Heart left ventricle (tissue), 16 donors: ENCODE results near the gene SLC45A3. TPM values are rescaled to one million over a fixed set of nuclear protein-coding genes. Genes with fewer than 3 reads are reported as not detected.

Experiments used
- ATAC-seq, 4 donors: fragments of 200-7000 bp; cut with Tn5 transposase; one replicate each; pipeline ENCODE4 v1.9.1; 2020 to 2022; ENCODE audit warnings: moderate library complexity in 4 of 4, mild to moderate bottlenecking in 3 of 4, moderate number of reproducible peaks in 1 of 4
- DNase-seq, 5 donors: peaks; one replicate each; pipeline ENCODE4 v3.0.0-alpha.2; 2020
- H3K27ac ChIP-seq, 12 donors: fragments of 200-600 bp; sonication (generic) in 4 of 12; one replicate each; pipeline versions ENCODE4 v1.5.0 to v1.8.0; 2016 to 2022; ENCODE audit warnings: mild to moderate bottlenecking in 2 of 12
- H3K27me3 ChIP-seq, 9 donors: fragments of 200-600 bp; sonication (generic) in 2 of 9; one replicate each; pipeline versions ENCODE4 v1.5.1 to v1.8.0; 2016 to 2022; ENCODE audit warnings: mild to moderate bottlenecking in 3 of 9
- H3K36me3 ChIP-seq, 9 donors: fragments of 200-600 bp; sonication (generic) in 2 of 9; one replicate each; pipeline versions ENCODE4 v1.5.0 to v1.8.0; 2018 to 2022; ENCODE audit warnings: mild to moderate bottlenecking in 2 of 9
- H3K4me1 ChIP-seq, 12 donors: fragments of 200-600 bp; sonication (generic) in 4 of 12; one replicate each; pipeline versions ENCODE4 v1.5.0 to v1.8.0; 2016 to 2022; ENCODE audit warnings: mild to moderate bottlenecking in 3 of 12
- H3K4me3 ChIP-seq, 12 donors: fragments of 200-600 bp; sonication (generic) in 4 of 12; one replicate each; pipeline versions ENCODE4 v1.5.0 to v1.8.0; 2017 to 2022; ENCODE audit warnings: mild to moderate bottlenecking in 9 of 12, moderate library complexity in 4 of 12
- H3K9me3 ChIP-seq, 12 donors: fragments of 200-600 bp; sonication (generic) in 4 of 12; one replicate each; pipeline versions ENCODE4 v1.5.0 to v1.8.0; 2016 to 2022; ENCODE audit warnings: mild to moderate bottlenecking in 1 of 12
- CTCF ChIP-seq, 12 donors: fragments of 200-600 bp; sonication (generic) in 4 of 12; IDR thresholded peaks; one replicate each; pipeline versions ENCODE4 v1.5.0 to v1.8.0; 2018 to 2022; ENCODE audit warnings: antibody characterized with exemption in 12 of 12, mild to moderate bottlenecking in 5 of 12
- POLR2A ChIP-seq, 2 donors: fragments of 450-650 bp; IDR thresholded peaks; one replicate each; pipeline ENCODE4 v1.6.1; 2017; ENCODE audit warnings: antibody characterized with exemption in 2 of 2, mild to moderate bottlenecking in 2 of 2, moderate library complexity in 2 of 2
- WGBS, 4 donors: extraction: QIAGEN DNeasy Blood & Tissue Kit in 2 of 4; methylation state at CpG; one replicate each; pipeline versions ENCODE4 v1.1.5 to v1.1.7; 2013 to 2018; 5-methylcytosine and 5-hydroxymethylcytosine counted together
- intact Hi-C, 10 donors: fragments of 100-400 bp; cut with DNase I; formaldehyde crosslinking; loops; one replicate each; pipeline versions ENCODE4 v1.11.1 to v1.14.2; 2022
- polyA plus RNA-seq, 2 donors: library from polyadenylated mRNA; stranded (reverse); fragments of 200-250 nt; gene quantifications; one replicate each; pipeline ENCODE4 v1.2.3, GENCODE V29; 2013
- total RNA-seq, 9 donors: library from RNA; depleted of rRNA in 2 of 9; stranded (reverse); fragments of >200 nt in 2 of 9; fragmentation: NEBNext Ultra II Directional in 3 of 9; extraction: Animal tissue kit (Norgen Biotek cat#: 25700) in 3 of 9; gene quantifications; one replicate each; pipeline versions ENCODE4 v1.1.0 to v1.2.4, GENCODE V29; 2016 to 2023
- donor health status: ischemic (EF 13 %, LVEDD 7.1; RV severe dilation, severe dysfunction).
- donor health status: healthy with polysubstance abuse.
- donor health status: DM: no; HTN: yes; CAD: no.
- donor health status: DM: no; HTN: no; CAD: no.
- donor health status: ischemic (EF 25% LVEDD 6.9; RV normal size, moderate dysfunction).
- donor health status: ischemic (EF 25% LVEDD 5.7; RV mildly dilated, moderate dysfunction).
- donor health status: healthy.
- donor health status: DM: yes; HTN: yes; CAD: no.
- donor health status: ischemic (EF 35%, LVEDD 5.7; RV mildly dilated, moderate dysfunction).
- donor health status: nonischemic (EF 11% LVEDD 7.7; RV severe dilation, severe dysfunction).
- donor health status: DM: yes; HTN: yes; CAD: no.
- donor health status: PGD.
- donor health status: ischemic (EF 29% LVEDD 5.4; RV normal size, mild dysfunction).
- donor health status: nonischemic (EF 23%, LVEDD 6.1; RV moderate dilation, normal function).

Gene SLC45A3
- total and polyA plus RNA-seq, 11 donors: 1.2 to 6.1 (median 2.6) TPM

DNA sequence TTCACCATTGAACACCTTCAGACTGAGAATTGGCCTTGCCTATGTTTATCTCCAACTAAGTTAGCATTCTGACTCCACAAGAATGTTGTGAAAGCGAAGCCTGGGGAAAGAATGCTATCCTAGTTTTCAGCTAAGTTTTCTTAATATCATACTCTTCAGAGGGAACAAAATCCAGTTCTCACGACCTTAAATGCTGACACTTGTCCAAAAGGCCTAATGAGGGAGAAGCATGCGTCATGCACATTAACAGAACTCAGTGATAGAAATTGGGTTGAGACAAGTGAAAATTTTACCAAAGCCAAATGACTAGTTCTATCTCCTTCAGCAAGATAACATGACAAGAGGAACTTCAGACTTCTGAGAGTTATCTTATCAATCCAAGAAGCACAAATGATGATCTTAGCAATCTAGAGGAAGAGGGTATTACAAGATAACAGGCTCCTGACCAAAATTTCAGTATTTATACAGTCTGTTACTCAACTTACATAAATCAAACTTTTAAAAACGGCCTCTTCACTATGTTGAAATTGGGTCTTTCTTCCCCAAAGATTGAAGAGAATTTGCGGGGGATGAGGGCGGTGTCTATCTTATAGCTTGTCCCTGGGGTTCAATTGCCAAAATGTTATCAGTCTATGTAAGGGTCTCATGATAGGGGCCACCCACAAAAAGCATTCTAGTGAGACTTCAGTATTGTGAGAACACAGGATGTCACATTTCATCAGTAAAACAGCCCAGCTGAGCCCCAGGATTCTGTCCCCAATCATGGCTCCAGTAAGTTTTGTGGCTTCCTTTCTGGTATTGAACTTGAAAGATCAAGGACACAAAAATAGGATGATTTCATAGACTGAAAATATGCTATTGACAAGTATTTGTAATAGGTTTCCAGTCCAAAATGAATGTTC lies 26.5 kb upstream of the SLC45A3 start:
- no peak for DNase-seq
- WGBS, 4 donors: 67 to 80% (median 76%) methylated on average over 6 of the region's 6 CpGs
- Histone ChIP-seq H3K9me3 (no peaks in the 10 kb centered on the region), H3K4me1 (peaks cover 0 to 43% (median 10%) of the 10 kb centered on the region in 12 donors), H3K4me3 (no peak overlapping the region), H3K36me3 (peaks cover 0 to 33% (median 7%) of the 10 kb centered on the region in 9 donors), H3K27ac (peak overlapping the region in 8 of 12 donors; percentile 4 to 61 (median 36)), H3K27me3 (no peaks in the 10 kb centered on the region)
- TF ChIP-seq CTCF (IDR thresholded peaks at IDR 0.05): no peak
- TF ChIP-seq POLR2A (IDR thresholded peaks at IDR 0.05): no peak
- ATAC-seq: peak in 2 of 4 donors; percentile 29 to 45
- intact Hi-C loops: loop anchor here in 2 of 10 donors (2.0 to 5.0 kb wide), 2 partner anchors 28 to 115 kb away; no protein-coding TSS in a partner anchor

- Histone ChIP-seq H3K9me3 (no peaks in the 10 kb centered on the region), H3K4me1 (peaks cover 0 to 48% (median 15%) of the 10 kb centered on the region in 12 donors), H3K27me3 (no peaks in the 10 kb centered on the region), H3K4me3 (no peak overlapping the region), H3K36me3 (peaks cover 0 to 18% (median 9%) of the 10 kb centered on the region in 9 donors), H3K27ac (peak overlapping the region in 1 of 12 donors; percentile 42)
- TF ChIP-seq CTCF (IDR thresholded peaks at IDR 0.05) (no peak), POLR2A (IDR thresholded peaks at IDR 0.05) (no peak)
- WGBS, 4 donors: 74 to 89% (median 84%) methylated on average over 2 of the region's 2 CpGs
- no peak for DNase-seq
- no peak for ATAC-seq
- intact Hi-C loops: loop anchor here in 1 of 10 donors (5.0 kb wide), 1 partner anchor 113 kb away; no protein-coding TSS in a partner anchor
Observed at GRCh38 chr1:205704903-205705302, 24.6 kb upstream of the SLC45A3 start.

DNA sequence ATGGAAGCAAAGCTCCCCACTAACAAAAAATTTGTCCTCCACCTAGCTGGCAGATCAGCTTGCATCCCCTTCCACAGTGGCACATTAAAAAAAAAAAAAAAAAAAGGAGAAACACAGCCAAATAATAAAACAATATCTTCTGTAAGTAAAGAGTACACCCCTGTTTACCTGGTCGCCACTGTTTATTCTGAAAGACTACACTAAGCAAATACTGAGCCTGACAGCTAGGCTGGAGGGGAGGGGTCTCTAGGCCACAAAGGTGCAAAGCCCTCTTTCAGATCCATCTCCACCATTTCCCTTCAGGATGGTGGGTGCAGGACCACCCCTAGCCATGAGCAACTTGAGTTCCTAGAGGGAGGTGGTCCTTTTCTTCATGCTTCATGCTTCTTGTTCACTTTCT lies 22.8 kb upstream of the SLC45A3 start:
- intact Hi-C loops: no loop called here
- WGBS, 4 donors: 96 to 100% (median 99%) methylated on average over 1 of the region's 1 CpG
- no peak overlapping the region for H3K27ac ChIP-seq
- H3K4me1 ChIP-seq: peaks cover 0 to 43% (median 9%) of the 10 kb centered on the region in 12 donors
- TF ChIP-seq CTCF (IDR thresholded peaks at IDR 0.05): no peak
- TF ChIP-seq POLR2A (IDR thresholded peaks at IDR 0.05): no peak
- no peak for DNase-seq
- H3K9me3 ChIP-seq: no peaks in the 10 kb centered on the region
- H3K4me3 ChIP-seq: no peak overlapping the region
- peaks cover 0 to 8% (median 0%) of the 10 kb centered on the region in 9 donors for H3K36me3 ChIP-seq
- no peak for ATAC-seq
- no peaks in the 10 kb centered on the region for H3K27me3 ChIP-seq

DNA sequence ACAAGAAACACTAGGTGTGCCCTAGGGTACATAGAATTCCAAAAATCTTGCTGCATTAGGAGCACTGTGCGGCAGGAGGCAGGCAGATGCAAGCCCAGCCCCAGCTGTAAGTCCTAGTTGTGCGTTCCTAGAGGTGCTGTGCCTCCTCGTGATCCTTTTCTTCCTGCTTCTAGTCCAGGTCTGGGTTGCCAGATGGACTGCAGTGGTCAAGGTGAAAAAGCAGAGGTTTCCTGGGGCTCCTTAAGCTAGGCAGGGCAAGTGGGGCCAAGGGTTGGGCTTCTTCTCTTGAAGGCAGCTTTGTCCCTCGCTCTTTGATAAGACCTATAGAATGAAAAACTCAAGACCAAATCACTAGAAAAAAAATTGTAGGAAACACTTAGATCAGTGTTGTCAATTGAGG lies 21.6 kb upstream of the SLC45A3 start:
- intact Hi-C loops: no loop called here
- H3K4me3 ChIP-seq: no peak overlapping the region
- ATAC-seq: no peak
- DNase-seq: no peak
- TF ChIP-seq POLR2A (IDR thresholded peaks at IDR 0.05): no peak
- no peak for TF ChIP-seq CTCF (IDR thresholded peaks at IDR 0.05)
- H3K4me1 ChIP-seq: peaks cover 0 to 38% (median 9%) of the 10 kb centered on the region in 12 donors
- no peaks in the 10 kb centered on the region for H3K9me3 ChIP-seq
- 91 to 98% (median 93%) methylated on average over 4 of the region's 4 CpGs for WGBS, 4 donors
- H3K36me3 ChIP-seq: peaks cover 0 to 6% (median 0%) of the 10 kb centered on the region in 9 donors
- H3K27ac ChIP-seq: no peak overlapping the region
- H3K27me3 ChIP-seq: no peaks in the 10 kb centered on the region
